Neural progenitor cell (in vitro differentiated cells): ENCODE measurements around the gene GJA10. TPM values are rescaled to one million over a fixed set of nuclear protein-coding genes. Genes with fewer than 3 reads are reported as not detected.

Source experiments
- DNase-seq: peaks from one replicate; pipeline ENCODE4 v3.0.0-alpha.2; 2016; ENCODE audit warnings: low spot score
- H2AFZ ChIP-seq: fragments of 200-600 bp; sonication (generic); replicated peaks from 2 replicates; pipeline ENCODE4 v1.6.1; 2016; ENCODE audit warnings: antibody characterized with exemption
- H3F3A ChIP-seq: fragments of 200-600 bp; sonication (generic); 2 replicates; pipeline ENCODE4 v1.6.1; 2016; ENCODE audit warnings: antibody characterized with exemption, low read depth
- H3K27ac ChIP-seq: fragments of 200-600 bp; sonication (generic); 2 replicates; pipeline ENCODE4 v1.5.1; 2016; ENCODE audit warnings: mild to moderate bottlenecking
- H3K27me3 ChIP-seq: fragments of 200-600 bp; sonication (generic); 2 replicates; pipeline ENCODE4 v1.6.1; 2016; ENCODE audit warnings: mild to moderate bottlenecking, moderate library complexity
- H3K36me3 ChIP-seq: fragments of 200-600 bp; sonication (generic); 2 replicates; pipeline ENCODE4 v1.5.1; 2016
- H3K4me1 ChIP-seq: fragments of 200-600 bp; sonication (generic); 2 replicates; pipeline ENCODE4 v1.6.1; 2016; ENCODE audit warnings: mixed run types
- H3K4me2 ChIP-seq: fragments of 200-600 bp; sonication (generic); 2 replicates; pipeline ENCODE4 v1.6.1; 2016
- H3K4me3 ChIP-seq: fragments of 200-600 bp; sonication (generic); 2 replicates; pipeline ENCODE4 v1.5.1; 2016
- H3K79me2 ChIP-seq: fragments of 200-600 bp; sonication (generic); 2 replicates; pipeline ENCODE4 v1.6.1; 2016; ENCODE audit warnings: low read depth
- H3K9ac ChIP-seq: fragments of 200-600 bp; sonication (generic); 2 replicates; pipeline ENCODE4 v1.6.1; 2016
- H3K9me3 ChIP-seq: fragments of 200-600 bp; sonication (generic); 2 replicates; pipeline ENCODE4 v1.5.1; 2016; ENCODE audit warnings: low read depth
- H4K20me1 ChIP-seq: fragments of 200-600 bp; sonication (generic); 2 replicates; pipeline ENCODE4 v1.6.1; 2016; ENCODE audit warnings: low read depth
- H3K27ac Mint-ChIP-seq: 3 replicates; pipeline ENCODE4 v1.8.0; 2021; ENCODE audit warnings: mixed read lengths
- H3K27me3 Mint-ChIP-seq: 2 replicates; pipeline ENCODE4 v1.8.0; 2022; ENCODE audit warnings: low read depth, mild to moderate bottlenecking, inconsistent platforms, moderate library complexity, mixed read lengths; ENCODE audit not compliant: insufficient read depth
- H3K36me3 Mint-ChIP-seq: 3 replicates; pipeline ENCODE4 v1.8.0; 2021; ENCODE audit warnings: mixed read lengths
- H3K4me1 Mint-ChIP-seq: 3 replicates; pipeline ENCODE4 v1.8.0; 2021; ENCODE audit warnings: mixed read lengths
- H3K4me3 Mint-ChIP-seq: 3 replicates; pipeline ENCODE4 v1.8.0; 2021; ENCODE audit warnings: mild to moderate bottlenecking, moderate library complexity, mixed read lengths
- H3K9me3 Mint-ChIP-seq: 3 replicates; pipeline ENCODE4 v1.8.0; 2020; ENCODE audit warnings: mixed read lengths
- EZH2 ChIP-seq: fragments of 200-600 bp; sonication (generic); IDR thresholded peaks from 2 replicates; pipeline ENCODE4 v1.6.1; 2017; ENCODE audit warnings: antibody characterized with exemption, mild to moderate bottlenecking, moderate library complexity
- EZH2phosphoT487 ChIP-seq: fragments of 200-600 bp; sonication (generic); IDR thresholded peaks from 2 replicates; pipeline ENCODE4 v1.6.1; 2017; ENCODE audit warnings: antibody characterized with exemption
- total RNA-seq: library from RNA; depleted of rRNA; stranded (reverse); fragments of >200 nt; gene quantifications from 2 replicates; pipeline ENCODE4 v1.2.3, GENCODE V29; 2015; ENCODE audit warnings: low replicate concordance
- TF ChIP-seq, protein P1 (sequence below): fragments of 200-600 bp; sonication (generic); IDR thresholded peaks from 2 replicates; pipeline ENCODE4 v1.5.1; 2017; ENCODE audit warnings: antibody characterized with exemption, mild to moderate bottlenecking

Gene GJA10
- total RNA-seq, 1 donor from 2014 or later: not detected

DNA sequence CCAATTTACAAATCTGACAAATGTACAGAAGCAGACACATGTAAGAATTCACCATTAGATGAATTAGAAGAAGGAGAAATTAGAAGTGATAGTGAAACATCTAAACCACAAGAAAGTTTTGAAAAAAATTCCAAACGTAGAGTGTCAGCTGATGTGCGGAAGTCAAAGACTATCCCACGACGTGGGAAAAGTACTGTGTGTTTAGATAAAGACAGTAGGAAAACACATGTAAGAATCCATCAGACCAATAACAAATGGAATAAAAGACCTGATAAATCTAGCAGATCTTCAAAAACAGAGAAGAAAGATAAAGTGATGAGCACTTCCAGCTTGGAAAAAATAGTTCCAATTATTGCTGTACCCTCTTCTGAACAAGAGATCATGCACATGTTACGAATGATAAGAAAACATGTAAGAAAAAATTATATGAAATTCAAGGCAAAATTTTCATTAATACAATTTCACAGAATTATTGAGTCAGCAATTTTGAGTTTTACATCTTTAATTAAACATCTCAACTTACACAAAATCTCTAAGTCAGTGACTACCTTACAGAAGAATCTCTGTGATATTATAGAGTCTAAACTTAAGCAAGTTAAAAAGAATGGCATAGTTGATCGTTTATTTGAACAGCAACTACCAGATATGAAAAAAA, 28.1 kb upstream of the GJA10 start:
- H3K4me2 ChIP-seq: no peak overlapping the region
- H3K9me3 ChIP-seq: peaks cover 3% of the 10 kb centered on the region
- no peaks in the 10 kb centered on the region for H3K27me3 ChIP-seq
- no peaks in the 10 kb centered on the region for H4K20me1 ChIP-seq
- no peak overlapping the region for H3K9ac ChIP-seq
- no peak overlapping the region for H3K4me3 ChIP-seq
- H3K27me3 Mint-ChIP-seq: no peaks in the 10 kb centered on the region
- no peaks in the 10 kb centered on the region for H3K9me3 Mint-ChIP-seq
- DNase-seq: no peak
- no peak overlapping the region for H3K4me3 Mint-ChIP-seq
- no peaks in the 10 kb centered on the region for H3K4me1 Mint-ChIP-seq
- H3F3A ChIP-seq: no peaks in the 10 kb centered on the region
- peaks cover 6% of the 10 kb centered on the region for H3K79me2 ChIP-seq
- no peaks in the 10 kb centered on the region for H3K4me1 ChIP-seq
- peaks cover 61% of the 10 kb centered on the region for H3K36me3 ChIP-seq
- peaks cover 68% of the 10 kb centered on the region for H3K36me3 Mint-ChIP-seq
- H2AFZ ChIP-seq: no peak overlapping the region
- no peak overlapping the region for H3K27ac Mint-ChIP-seq
- no peak overlapping the region for H3K27ac ChIP-seq
- TF ChIP-seq, protein P1, sequence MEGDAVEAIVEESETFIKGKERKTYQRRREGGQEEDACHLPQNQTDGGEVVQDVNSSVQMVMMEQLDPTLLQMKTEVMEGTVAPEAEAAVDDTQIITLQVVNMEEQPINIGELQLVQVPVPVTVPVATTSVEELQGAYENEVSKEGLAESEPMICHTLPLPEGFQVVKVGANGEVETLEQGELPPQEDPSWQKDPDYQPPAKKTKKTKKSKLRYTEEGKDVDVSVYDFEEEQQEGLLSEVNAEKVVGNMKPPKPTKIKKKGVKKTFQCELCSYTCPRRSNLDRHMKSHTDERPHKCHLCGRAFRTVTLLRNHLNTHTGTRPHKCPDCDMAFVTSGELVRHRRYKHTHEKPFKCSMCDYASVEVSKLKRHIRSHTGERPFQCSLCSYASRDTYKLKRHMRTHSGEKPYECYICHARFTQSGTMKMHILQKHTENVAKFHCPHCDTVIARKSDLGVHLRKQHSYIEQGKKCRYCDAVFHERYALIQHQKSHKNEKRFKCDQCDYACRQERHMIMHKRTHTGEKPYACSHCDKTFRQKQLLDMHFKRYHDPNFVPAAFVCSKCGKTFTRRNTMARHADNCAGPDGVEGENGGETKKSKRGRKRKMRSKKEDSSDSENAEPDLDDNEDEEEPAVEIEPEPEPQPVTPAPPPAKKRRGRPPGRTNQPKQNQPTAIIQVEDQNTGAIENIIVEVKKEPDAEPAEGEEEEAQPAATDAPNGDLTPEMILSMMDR: no peak
- TF ChIP-seq EZH2phosphoT487: no peak
- no peak for TF ChIP-seq EZH2

DNA sequence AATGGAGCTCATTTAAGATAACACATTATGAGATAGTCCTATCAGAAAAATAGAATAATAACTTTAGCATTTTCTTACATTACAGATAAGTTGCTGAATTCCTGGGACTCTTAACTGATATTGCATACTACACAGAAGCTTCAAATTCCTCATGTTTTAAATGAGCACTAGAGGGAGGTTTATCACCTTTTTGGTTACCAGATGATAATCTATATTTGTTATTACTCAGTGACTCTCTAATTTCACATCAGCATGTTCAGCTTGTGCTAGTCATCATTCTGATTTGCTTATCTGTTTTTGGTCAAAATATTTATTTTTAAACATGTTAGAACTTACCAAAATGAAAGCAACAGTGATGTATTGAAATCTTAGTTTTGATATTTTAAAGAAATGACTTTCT, 20.5 kb upstream of the GJA10 start:
- peaks cover 27% of the 10 kb centered on the region for H3F3A ChIP-seq
- Mint-ChIP-seq H3K4me1 (no peaks in the 10 kb centered on the region), H3K27me3 (peaks cover 2% of the 10 kb centered on the region), H3K36me3 (peaks cover 24% of the 10 kb centered on the region), H3K9me3 (no peaks in the 10 kb centered on the region), H3K4me3 (no peak overlapping the region), H3K27ac (no peak overlapping the region)
- no peaks in the 10 kb centered on the region for H4K20me1 ChIP-seq
- no peak overlapping the region for H3K4me2 ChIP-seq
- H3K4me3 ChIP-seq: no peak overlapping the region
- H3K36me3 ChIP-seq: peaks cover 21% of the 10 kb centered on the region
- H3K9ac ChIP-seq: no peak overlapping the region
- TF ChIP-seq, protein P1: no peak
- TF ChIP-seq EZH2 (no peak), EZH2phosphoT487 (no peak)
- no peaks in the 10 kb centered on the region for H3K27me3 ChIP-seq
- no peaks in the 10 kb centered on the region for H3K9me3 ChIP-seq
- no peaks in the 10 kb centered on the region for H3K79me2 ChIP-seq
- no peak overlapping the region for H2AFZ ChIP-seq
- no peak overlapping the region for H3K27ac ChIP-seq
- DNase-seq: no peak
- no peaks in the 10 kb centered on the region for H3K4me1 ChIP-seq

DNA sequence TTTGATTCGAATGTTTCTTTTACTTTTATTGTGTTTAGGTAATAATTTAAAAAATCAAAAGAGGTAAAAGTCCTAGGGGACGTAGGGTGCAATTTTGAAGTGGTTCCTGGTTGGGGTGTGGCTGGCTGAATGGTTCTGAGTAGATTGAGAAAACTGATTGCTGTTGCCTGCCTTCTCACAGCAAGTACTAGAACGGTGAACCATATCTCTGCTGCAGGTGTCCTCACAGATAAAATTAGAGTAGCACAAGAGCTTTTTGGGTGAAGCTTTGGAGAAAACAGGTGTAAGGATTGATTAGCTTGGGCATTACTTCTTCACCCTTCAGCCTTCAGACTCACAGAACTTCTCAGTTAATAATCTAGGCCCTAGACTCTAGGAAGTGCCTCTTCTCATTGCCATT, 19.8 kb upstream of the GJA10 start:
- no peaks in the 10 kb centered on the region for H3K79me2 ChIP-seq

More for the DNA sequence above, 19.8 kb upstream of the GJA10 start:
- Histone ChIP-seq H4K20me1 (no peaks in the 10 kb centered on the region), H3K4me3 (no peak overlapping the region), H3K27me3 (no peaks in the 10 kb centered on the region), H3K27ac (no peak overlapping the region), H3K4me1 (no peaks in the 10 kb centered on the region), H2AFZ (no peak overlapping the region), H3K4me2 (no peak overlapping the region), H3K9ac (no peak overlapping the region), H3K36me3 (peaks cover 18% of the 10 kb centered on the region), H3K9me3 (no peaks in the 10 kb centered on the region), H3F3A (peaks cover 27% of the 10 kb centered on the region)
- H3K27ac Mint-ChIP-seq: no peak overlapping the region
- H3K9me3 Mint-ChIP-seq: no peaks in the 10 kb centered on the region
- no peaks in the 10 kb centered on the region for H3K4me1 Mint-ChIP-seq
- H3K4me3 Mint-ChIP-seq: no peak overlapping the region
- peaks cover 22% of the 10 kb centered on the region for H3K36me3 Mint-ChIP-seq
- DNase-seq: no peak
- peaks cover 2% of the 10 kb centered on the region for H3K27me3 Mint-ChIP-seq
- TF ChIP-seq EZH2 (no peak), EZH2phosphoT487 (no peak)
- TF ChIP-seq, protein P1: no peak
